AML-193 (cell line): ENCODE data around the gene C2CD2L.
"Not testable (repeated sequence)": the region's sequence is repeated elsewhere in the genome, so short reads cannot be mapped to it uniquely, and the experiment has no call there.

ENCODE experiments used
- DNase-seq, 2 experiments: peaks; one replicate each; lab custom pipeline; 2025; lab: John Stamatoyannopoulos, UW

The C2CD2L gene

GRCh38 chr11:119093942-119094815 lies 13.0 kb upstream of the C2CD2L start:
- no peak for DNase-seq

- peak; percentile 40 to 45 for DNase-seq
Measured at GRCh38 chr11:119094816-119095065, 12.4 kb upstream of the C2CD2L start.

- DNase-seq: peak; percentile 98 to 99
Measured at GRCh38 chr11:119095066-119095880, 11.9 kb upstream of the C2CD2L start.

- no peak for DNase-seq
Measured at GRCh38 chr11:119099711-119100110, 7.4 kb upstream of the C2CD2L start.

DNA sequence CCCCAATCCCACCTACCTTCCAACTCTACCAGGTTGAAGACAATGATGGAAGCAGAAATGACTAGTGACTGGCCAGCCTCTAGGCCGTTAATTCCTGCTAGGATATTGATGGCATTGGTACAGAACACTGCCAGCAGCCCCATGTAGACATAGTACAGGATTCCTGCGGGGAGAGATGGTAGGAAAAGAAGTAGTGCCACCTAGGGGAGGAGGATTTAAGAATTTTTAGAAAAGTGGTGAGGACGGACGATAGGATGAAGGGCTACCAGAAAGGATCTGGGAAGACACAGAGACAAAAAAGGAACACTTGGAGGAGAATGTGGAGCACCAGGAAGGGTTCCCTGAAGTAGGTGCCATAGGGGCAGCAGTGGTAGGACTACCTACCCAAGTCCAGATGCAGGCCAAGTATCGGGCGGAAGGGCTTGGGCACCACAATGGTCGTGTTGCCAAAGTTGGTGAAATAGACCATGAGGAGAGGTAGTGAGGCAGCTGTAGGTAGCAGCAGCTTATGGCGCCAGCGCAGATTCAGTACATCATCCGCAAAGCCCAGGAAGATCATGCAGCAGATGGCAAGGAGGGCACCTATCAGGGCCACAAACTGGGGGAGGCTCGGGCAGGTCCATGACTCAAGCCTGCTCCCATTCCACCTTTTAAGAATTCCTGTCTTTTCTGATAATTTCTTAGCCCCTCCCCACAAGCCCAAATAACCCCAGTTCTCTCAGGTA lies 6.7 kb upstream of the C2CD2L start:
- DNase-seq: peak; percentile 35 to 56

DNA sequence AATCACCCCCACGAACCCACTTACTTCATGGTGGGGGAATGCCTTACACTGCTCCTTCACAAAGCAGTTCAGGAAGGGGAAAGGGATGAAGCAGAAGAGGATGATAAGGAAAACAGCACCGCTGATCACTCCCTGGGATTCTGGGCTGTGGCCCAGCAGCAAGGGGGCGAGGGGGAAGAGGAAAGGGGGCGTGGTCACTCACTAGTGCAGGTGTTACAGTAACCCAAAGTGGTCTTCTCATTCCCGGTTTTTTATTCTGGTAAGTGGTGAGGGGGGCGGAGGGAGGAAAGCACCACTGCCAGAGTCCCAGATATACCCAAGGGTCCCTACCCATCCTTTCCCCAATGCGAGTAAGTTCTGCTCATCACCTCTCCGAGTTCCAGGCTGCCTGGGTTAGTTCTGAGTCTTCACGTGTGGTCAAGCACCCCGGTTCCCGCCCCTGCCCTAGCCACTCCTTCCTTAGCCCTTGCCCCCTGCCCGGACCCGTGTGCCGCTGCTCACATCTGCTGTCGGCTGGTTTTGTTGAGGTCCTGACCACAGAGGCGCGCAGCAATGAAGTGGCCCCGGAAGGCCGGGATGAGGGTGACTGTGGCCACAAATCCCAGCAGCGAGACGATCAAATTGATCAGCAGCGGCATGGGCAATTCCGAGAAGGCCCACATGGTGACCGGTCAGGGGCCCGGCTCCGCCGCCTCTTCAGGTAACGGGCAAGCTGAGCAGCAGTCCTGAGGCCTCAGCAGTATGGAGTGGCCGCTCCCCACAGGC lies 6.0 kb upstream of the C2CD2L start:
- peak in 1 of 2 experiments; percentile 10 for DNase-seq

GRCh38 chr11:119101759-119102423 lies 5.3 kb upstream of the C2CD2L start, which contains the start of gene DPAGT1:
Gene DPAGT1, minus strand, starts transcription at chr11:119101853. Its CDS starts 198 bp downstream, at chr11:119101655.
- DNase-seq: peak; percentile 90 to 93

GRCh38 chr11:119103161-119103664 lies 3.9 kb upstream of the C2CD2L start:
- not testable (repeated sequence) for DNase-seq

GRCh38 chr11:119103793-119104192 lies 3.4 kb upstream of the C2CD2L start:
- DNase-seq: peak in 1 of 2 experiments; percentile 12

DNA sequence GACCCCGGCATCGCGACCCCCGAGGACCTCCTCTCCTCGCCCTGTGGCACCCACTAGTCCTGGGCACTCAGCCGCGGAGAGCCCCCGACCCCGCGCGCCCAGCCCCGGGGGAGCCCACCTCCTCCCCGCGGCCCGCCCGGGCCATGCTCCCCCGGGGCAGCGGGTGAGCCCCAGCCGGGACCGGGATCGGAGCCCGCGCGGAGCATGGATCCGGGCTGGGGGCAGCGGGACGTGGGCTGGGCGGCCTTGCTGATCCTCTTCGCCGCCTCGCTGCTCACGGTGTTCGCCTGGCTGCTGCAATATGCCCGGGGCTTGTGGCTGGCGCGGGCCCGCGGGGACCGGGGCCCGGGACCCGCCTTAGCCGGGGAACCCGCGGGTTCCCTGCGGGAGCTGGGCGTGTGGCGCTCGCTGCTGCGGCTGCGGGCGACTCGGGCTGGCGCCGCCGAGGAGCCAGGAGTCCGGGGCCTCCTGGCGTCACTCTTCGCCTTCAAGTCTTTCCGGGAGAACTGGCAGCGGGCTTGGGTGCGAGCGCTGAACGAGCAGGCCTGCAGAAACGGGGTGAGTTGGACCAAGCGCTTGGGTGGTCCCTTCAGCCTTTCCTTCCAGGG lies 498 bp downstream of the C2CD2L start:
- no peak for DNase-seq

- peak; percentile 65 to 73 for DNase-seq
Measured at GRCh38 chr11:119108146-119108856, 1.2 kb downstream of the C2CD2L start.

DNA sequence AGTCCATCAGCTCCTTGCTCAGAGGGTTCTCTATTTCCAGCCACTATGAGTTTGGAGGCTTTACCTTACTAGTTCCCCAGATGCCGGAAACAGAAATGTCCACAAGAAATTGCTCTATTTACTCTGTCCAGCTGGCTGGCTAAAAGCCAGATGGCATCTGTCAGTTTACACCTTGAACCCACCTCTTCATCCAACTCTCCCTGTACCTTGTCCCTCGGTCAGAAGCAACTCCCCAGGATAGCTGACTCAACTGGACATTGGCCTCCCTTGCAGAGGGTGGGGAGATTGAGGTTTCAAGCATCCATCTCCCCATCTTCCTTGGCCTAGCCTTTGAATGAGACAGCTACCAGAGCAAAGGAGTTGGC lies 1.7 kb downstream of the C2CD2L start:
- no peak for DNase-seq

DNA sequence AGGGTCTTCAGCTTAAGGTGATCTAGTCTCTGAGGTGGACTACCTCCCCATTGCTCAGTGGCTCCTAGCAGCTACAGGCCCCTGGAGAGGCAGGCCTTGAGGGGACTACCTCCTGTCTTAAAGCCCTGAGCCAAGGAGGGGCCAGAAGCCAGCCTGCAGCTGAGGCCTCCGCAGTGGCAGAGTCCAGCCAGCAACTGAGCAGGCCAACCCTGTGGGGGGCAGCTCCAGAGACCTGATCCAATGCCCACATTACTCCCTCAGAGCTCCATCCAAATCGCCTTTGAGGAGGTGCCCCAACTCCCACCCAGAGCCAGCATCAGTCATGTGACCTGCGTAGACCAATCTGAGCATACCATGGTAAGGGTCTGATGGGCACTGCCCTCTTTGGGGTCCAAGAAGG lies 2.7 kb downstream of the C2CD2L start:
- DNase-seq: no peak

DNA sequence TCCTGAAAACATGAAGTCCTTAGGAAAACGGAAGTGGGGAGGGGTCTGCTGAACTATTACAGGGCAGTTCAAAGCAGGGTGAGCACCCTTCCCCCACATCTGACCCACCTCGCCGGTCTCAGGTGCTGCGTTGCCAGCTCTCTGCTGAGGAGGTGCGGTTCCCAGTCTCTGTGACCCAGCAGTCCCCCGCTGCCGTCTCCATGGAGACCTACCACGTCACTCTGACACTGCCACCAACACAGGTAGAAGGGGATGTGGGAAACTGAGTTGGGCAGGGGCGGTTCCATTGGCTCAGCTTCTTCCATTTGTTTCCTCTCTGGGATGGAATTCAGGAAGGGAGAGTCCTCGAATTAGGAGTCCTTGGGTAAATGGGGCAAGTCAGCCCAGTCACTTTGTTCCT lies 3.3 kb downstream of the C2CD2L start:
- no peak for DNase-seq

DNA sequence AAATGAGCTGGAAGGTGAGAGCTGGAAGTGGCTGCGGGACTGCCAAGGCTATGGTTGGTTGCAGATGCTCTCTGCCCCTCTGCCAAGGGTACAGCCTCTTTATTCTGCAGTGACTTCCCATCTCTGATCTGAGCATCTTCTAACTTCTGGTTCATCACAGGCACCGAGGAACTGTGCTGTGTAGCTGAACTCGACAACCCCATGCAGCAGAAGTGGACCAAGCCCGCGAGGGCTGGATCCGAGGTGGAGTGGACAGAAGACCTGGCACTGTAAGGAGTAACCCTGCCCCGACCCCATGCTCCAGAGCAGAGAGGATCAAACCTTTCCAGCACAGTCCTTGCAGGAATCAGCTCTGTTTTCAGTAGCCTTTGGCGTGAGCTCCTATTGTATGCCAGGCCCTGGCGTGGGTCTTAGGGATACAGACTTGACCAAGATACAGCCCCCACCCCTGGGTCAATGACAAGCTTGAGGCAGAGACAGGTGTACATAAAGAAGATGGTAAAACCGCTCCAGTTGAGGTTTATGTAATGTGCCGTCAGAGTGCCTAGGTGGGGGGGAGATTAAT lies 4.3 kb downstream of the C2CD2L start:
- no peak for DNase-seq

DNA sequence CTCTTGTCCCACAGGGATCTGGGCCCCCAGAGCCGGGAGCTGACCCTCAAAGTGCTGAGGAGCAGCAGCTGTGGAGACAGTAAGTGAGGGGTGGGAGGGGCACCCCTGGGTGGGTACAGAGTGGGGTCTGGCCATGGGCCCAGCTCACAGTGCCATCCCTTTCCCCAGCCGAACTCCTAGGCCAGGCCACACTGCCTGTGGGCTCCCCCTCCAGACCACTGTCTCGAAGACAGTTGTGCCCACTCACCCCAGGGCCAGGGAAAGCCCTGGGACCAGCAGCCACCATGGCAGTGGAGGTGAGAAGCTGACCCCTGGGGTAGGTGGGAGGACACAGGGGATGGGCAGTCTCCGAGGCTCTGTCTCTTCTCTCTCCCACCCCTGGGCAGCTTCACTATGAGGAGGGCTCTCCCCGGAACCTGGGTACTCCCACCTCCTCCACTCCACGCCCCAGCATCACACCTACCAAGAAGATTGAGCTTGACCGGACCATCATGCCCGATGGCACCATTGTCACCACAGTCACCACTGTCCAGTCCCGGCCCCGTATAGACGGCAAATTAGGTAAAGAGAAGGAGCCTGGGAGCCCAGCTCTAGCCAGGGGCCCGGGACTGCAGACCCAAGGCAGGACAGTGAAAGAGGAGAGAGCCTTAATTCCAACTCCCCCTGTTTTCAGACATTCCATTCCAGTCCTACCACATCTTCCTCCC lies 5.3 kb downstream of the C2CD2L start:
- no peak for DNase-seq

GRCh38 chr11:119113716-119114115 lies 6.6 kb downstream of the C2CD2L start:
- DNase-seq: no peak

DNA sequence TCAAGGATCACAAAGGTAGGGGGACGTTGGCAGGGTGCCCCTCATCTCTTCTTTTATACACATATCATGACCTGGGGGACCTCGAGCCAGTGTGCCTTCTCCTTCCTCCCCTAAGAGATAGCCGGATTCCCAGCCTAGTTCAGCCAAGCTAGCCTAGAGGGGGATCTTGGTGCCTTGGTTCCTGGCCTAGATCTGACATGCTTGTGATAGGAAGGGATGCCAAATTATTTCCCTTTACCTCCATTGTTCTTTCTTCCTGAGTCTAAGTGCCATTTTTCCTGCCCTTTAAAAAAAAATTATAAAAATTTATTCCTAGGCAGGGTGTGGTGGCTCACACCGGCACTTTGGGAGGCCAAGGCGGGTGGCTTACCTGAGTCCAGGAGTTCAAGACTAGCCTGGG lies 7.2 kb downstream of the C2CD2L start:
- no peak for DNase-seq
